NCI-H69 (cell line): Measurements from ENCODE around the gene FYCO1.
"Not testable (repeated sequence)": the region's sequence is repeated elsewhere in the genome, so short reads cannot be mapped to it uniquely, and the experiment has no call there.

Experiments
- DNase-seq: peaks from one replicate; lab custom pipeline; 2025; lab: John Stamatoyannopoulos, UW

The FYCO1 gene

GRCh38 chr3:45995236-45996192, at the start of gene FYCO1:
FYCO1 (minus strand) TSS chr3:45995824; CDS start chr3:45984910, 10,914 bp downstream.
- DNase-seq, result peak; percentile 86

GRCh38 chr3:46038916-46039315, 43.3 kb upstream of the FYCO1 start:
- no peak for DNase-seq

- DNase-seq, result not testable (repeated sequence)
Observed at GRCh38 chr3:46038071-46038470, 42.4 kb upstream of the FYCO1 start.

DNA sequence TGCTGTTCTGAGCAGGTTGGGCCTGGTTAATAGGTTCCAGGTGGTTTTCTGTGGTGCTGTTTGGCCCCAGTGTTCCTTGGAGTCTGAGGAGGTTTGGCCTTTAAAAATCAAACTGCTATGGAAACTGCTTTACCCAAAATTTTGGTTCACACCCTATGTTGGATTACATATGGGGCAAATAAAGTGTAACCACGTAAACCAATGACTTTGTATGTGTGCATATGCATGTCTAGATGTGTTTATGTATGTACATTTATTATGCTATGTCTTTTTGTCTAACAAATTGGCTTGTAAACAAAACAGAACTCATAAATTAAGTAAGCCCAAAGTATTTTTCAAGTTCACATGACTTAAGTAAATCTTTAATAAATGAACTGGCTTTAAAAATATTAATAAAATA, 40.6 kb upstream of the FYCO1 start:
- DNase-seq, result no peak

GRCh38 chr3:46031747-46032146, 36.1 kb upstream of the FYCO1 start:
- DNase-seq, result no peak

- no peak for DNase-seq
Observed at GRCh38 chr3:46031269-46031668, 35.6 kb upstream of the FYCO1 start.

- no peak for DNase-seq
Observed at GRCh38 chr3:46030626-46031025, 35.0 kb upstream of the FYCO1 start.

- no peak for DNase-seq
Observed at GRCh38 chr3:46029953-46030543, 34.4 kb upstream of the FYCO1 start.

- DNase-seq, result peak; percentile 1
Observed at GRCh38 chr3:46027736-46028397, 32.2 kb upstream of the FYCO1 start.

GRCh38 chr3:46027021-46027705, 31.5 kb upstream of the FYCO1 start, which contains the start of gene XCR1:
XCR1 (minus strand) TSS chr3:46027483; CDS start chr3:46021947, 5,536 bp downstream.
- no peak for DNase-seq

- no peak for DNase-seq
Observed at GRCh38 chr3:46025139-46025538, 29.5 kb upstream of the FYCO1 start.

DNA sequence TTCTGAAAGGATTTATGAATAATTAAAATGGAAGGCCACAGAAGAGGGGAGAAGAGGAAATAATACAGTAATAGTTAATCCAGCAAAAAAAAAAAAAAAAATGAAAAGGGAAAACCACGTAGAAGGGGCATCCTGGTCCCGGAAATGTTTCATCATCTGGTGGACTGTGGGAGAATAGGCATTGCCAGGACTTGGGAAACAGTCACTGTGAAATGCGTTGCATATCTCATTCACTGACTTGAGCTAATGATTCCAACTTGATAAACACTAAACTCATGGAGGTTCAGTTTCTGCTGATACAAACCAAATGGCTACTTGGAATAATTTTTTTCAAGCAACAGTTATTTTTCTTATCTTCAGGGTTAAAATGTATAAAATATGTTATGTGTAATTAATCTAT, 28.5 kb upstream of the FYCO1 start:
- no peak for DNase-seq

- no peak for DNase-seq
Observed at GRCh38 chr3:46022909-46023785, 27.5 kb upstream of the FYCO1 start.

DNA sequence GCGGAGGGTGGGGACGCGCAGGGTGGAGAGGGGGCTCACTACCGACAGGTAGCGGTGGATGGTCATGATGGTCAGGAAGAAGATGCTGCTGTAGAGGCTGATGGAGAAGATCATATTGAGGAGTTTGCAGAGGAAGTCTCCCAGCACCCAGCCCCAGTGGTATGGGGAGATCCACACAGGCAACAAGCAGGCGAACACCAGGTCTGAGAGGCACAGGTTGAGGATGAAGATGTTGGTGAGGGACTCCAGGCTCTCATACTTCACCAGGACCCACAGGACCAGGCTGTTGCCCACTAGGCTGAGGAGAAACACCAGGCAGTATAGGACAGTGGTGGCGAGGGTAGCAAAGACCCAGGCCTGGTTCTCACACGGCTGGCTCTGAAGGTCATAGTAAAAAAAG, 25.9 kb upstream of the FYCO1 start:
- no peak for DNase-seq

- DNase-seq, result no peak
Observed at GRCh38 chr3:46020766-46021510, 25.3 kb upstream of the FYCO1 start.

- no peak for DNase-seq
Observed at GRCh38 chr3:46019707-46020106, 24.1 kb upstream of the FYCO1 start.

- no peak for DNase-seq
Observed at GRCh38 chr3:46017720-46018119, 22.1 kb upstream of the FYCO1 start.

DNA sequence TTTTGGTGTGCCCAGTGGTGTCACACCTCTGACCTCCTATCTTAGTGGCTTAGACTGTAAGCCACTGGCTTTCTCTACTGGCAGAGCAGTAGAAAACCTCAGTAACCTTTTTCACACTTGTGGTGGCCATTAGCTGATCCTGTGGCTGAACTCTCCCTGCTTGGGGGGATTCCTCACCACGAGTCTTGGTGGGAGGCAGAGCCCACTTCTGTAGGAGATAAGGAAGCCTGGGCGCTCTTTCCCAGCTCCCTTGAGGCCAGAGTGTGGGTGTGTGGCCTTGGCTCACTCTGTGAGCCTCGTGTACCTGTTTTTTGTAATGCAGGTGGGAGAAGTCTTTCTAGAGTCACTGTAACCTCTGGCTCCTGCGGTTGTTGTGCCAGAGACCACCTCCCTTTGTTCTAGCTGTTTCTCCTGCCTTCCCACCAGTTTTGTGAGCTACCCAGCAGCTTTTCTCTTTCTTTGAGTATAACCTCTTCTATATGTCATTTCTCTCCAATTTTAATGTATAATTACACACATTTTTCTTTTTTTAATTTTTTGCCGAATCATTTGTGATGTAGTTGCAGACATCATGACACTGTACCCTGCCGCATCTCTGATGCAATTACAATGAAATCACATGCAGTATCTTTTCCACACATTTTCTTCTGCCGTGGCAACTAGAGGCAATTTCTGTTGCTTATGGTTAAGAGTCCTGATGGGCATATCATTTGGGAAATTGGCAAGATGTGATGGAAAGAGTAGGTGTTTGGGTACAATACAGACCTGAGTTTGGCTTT, 17.9 kb upstream of the FYCO1 start:
- DNase-seq, result no peak

DNA sequence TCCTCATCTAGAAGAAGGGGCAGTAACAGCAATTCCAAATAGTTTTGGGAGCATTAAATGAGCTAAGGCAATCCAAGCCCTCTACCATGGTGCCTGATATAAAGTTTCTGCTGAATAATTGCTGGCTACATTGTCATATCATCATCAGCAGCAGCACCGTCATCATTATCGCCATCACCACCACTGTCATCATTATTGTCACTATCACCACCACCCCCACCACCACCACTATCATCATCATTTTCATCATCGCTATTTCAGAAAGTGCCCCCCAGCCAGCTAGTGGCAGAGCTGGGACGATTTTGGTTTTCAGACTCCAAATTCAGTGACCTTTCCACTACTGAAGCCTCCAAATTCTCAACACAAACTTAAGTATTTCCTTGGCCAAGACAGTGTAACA, 16.6 kb upstream of the FYCO1 start:
- no peak for DNase-seq
